Activated T-cell treated with anti-CD3 and anti-CD28 coated beads for 4 hours (primary cell): ENCODE measurements around the gene GADL1.

Experiments used
- DNase-seq: peaks from one replicate; pipeline ENCODE4 v3.0.0-alpha.2; 2020

The GADL1 gene

GRCh38 chr3:30873671-30874070, 20.8 kb downstream of the GADL1 start:
- no peak for DNase-seq

GRCh38 chr3:30872879-30873278, 21.6 kb downstream of the GADL1 start:
- no peak for DNase-seq

- no peak for DNase-seq
These were observed 22.7 kb downstream of the GADL1 start for GRCh38 chr3:30871720-30872119.

GRCh38 chr3:30864836-30865235, 29.6 kb downstream of the GADL1 start:
- no peak for DNase-seq

- DNase-seq, result no peak
These were observed 30.3 kb downstream of the GADL1 start for GRCh38 chr3:30864132-30864531.

- no peak for DNase-seq
These were observed 32.5 kb downstream of the GADL1 start for GRCh38 chr3:30862004-30862403.

GRCh38 chr3:30858894-30859389, 35.5 kb downstream of the GADL1 start:
- DNase-seq, result no peak

- no peak for DNase-seq
These were observed 38.8 kb downstream of the GADL1 start for GRCh38 chr3:30855400-30856292.

- no peak for DNase-seq
These were observed 41.6 kb downstream of the GADL1 start for GRCh38 chr3:30852833-30853232.

GRCh38 chr3:30848087-30848779, 46.2 kb downstream of the GADL1 start:
- no peak for DNase-seq

- no peak for DNase-seq
These were observed 46.9 kb downstream of the GADL1 start for GRCh38 chr3:30847592-30847991.

GRCh38 chr3:30845606-30846005, 48.9 kb downstream of the GADL1 start:
- DNase-seq, result no peak

GRCh38 chr3:30843877-30844276, 50.6 kb downstream of the GADL1 start:
- no peak for DNase-seq

GRCh38 chr3:30836141-30836540, 58.3 kb downstream of the GADL1 start:
- DNase-seq, result no peak

- DNase-seq, result no peak
These were observed 58.8 kb downstream of the GADL1 start for GRCh38 chr3:30835667-30836066.

- no peak for DNase-seq
These were observed 61.4 kb downstream of the GADL1 start for GRCh38 chr3:30832961-30833575.

- DNase-seq, result no peak
These were observed 67.4 kb downstream of the GADL1 start for GRCh38 chr3:30827080-30827479.

GRCh38 chr3:30826531-30826942, 67.9 kb downstream of the GADL1 start:
- DNase-seq, result no peak

GRCh38 chr3:30819067-30819798, 75.2 kb downstream of the GADL1 start:
- no peak for DNase-seq

- DNase-seq, result no peak
These were observed 80.7 kb downstream of the GADL1 start for GRCh38 chr3:30813734-30814133.

- DNase-seq, result no peak
These were observed 83.2 kb downstream of the GADL1 start for GRCh38 chr3:30811151-30811795.

GRCh38 chr3:30810625-30811024, 83.8 kb downstream of the GADL1 start:
- DNase-seq, result no peak
